PC-3 (cell line): ENCODE data around the gene KIF7. TPM values are rescaled to one million over a fixed set of nuclear protein-coding genes. Genes with fewer than 3 reads are reported as not detected.

Experiments used
- ATAC-seq: fragments of 200-7000 bp; cut with Tn5 transposase; 2 replicates; pipeline ENCODE4 v1.9.1; 2020; ENCODE audit warnings: mild to moderate bottlenecking, moderate library complexity
- BruUV-seq: library from RNA; stranded (reverse); fragments of 400-500 nt; replicated peaks from 2 replicates; lab custom pipeline; 2021; lab: Mats Ljungman, UMichigan
- CTCF ChIA-PET: fragments of 300-600 bp; sonication (Branson Sonifier 250); formaldehyde crosslinking; loops from one replicate; lab custom pipeline; 2022; ENCODE audit warnings: antibody characterized with exemption; lab: Charles Lee
- POLR2A ChIA-PET: fragments of 300-600 bp; sonication (Branson Sonifier 250); formaldehyde crosslinking; loops from one replicate; lab custom pipeline; 2022; ENCODE audit warnings: antibody characterized with exemption; ENCODE audit not compliant: unreplicated experiment; lab: Charles Lee
- DNase-seq: peaks from one replicate; pipeline ENCODE4 v3.0.0-alpha.2; 2015
- H2AFZ ChIP-seq: fragments of 300-600 bp; sonication (generic); 2 replicates; pipeline ENCODE4 v1.6.0; 2016; ENCODE audit warnings: antibody characterized with exemption, low read length
- H3F3A ChIP-seq: fragments of 300-600 bp; sonication (generic); one replicate; pipeline ENCODE4 v1.6.0; 2017; ENCODE audit warnings: antibody characterized with exemption, low read length, control low read depth, mild to moderate bottlenecking; ENCODE audit not compliant: unreplicated experiment
- H3K27ac ChIP-seq: fragments of 300-600 bp; sonication (generic); 2 replicates; pipeline ENCODE4 v1.5.1; 2016; ENCODE audit warnings: mild to moderate bottlenecking, low read length
- H3K27me3 ChIP-seq: fragments of 300-600 bp; sonication (generic); 2 replicates; pipeline ENCODE4 v1.6.1; 2016; ENCODE audit warnings: low read length, mixed read lengths
- H3K36me3 ChIP-seq: fragments of 300-600 bp; sonication (generic); 2 replicates; pipeline ENCODE4 v1.6.1; 2016; ENCODE audit warnings: low read depth, mixed run types, low read length, mixed read lengths
- H3K4me1 ChIP-seq: fragments of 300-600 bp; sonication (generic); 2 replicates; pipeline ENCODE4 v1.5.1; 2016; ENCODE audit warnings: low read length; ENCODE audit not compliant: insufficient read depth
- H3K4me2 ChIP-seq: fragments of 300-600 bp; sonication (generic); 2 replicates; pipeline ENCODE4 v1.6.0; 2016; ENCODE audit warnings: low read length
- H3K4me3 ChIP-seq: fragments of 300-600 bp; sonication (generic); 2 replicates; pipeline ENCODE4 v1.5.1; 2016; ENCODE audit warnings: mild to moderate bottlenecking, low read length, mixed read lengths
- H3K79me2 ChIP-seq: fragments of 300-600 bp; sonication (generic); 2 replicates; pipeline ENCODE4 v1.6.1; 2017; ENCODE audit warnings: low read length, mixed read lengths
- H3K9ac ChIP-seq: fragments of 300-600 bp; sonication (generic); 2 replicates; pipeline ENCODE4 v1.6.0; 2016; ENCODE audit warnings: mild to moderate bottlenecking, low read length
- H3K9me2 ChIP-seq: fragments of 300-600 bp; sonication (generic); replicated peaks from 2 replicates; pipeline ENCODE4 v1.6.1; 2016; ENCODE audit warnings: mixed run types, low read length, mixed read lengths
- H3K9me3 ChIP-seq: fragments of 300-600 bp; sonication (generic); 2 replicates; pipeline ENCODE4 v1.6.1; 2016; ENCODE audit warnings: low read length, mixed read lengths
- H4K20me1 ChIP-seq: fragments of 300-600 bp; sonication (generic); 2 replicates; pipeline ENCODE4 v1.6.1; 2016; ENCODE audit warnings: low read length, mixed read lengths
- EZH2 ChIP-seq: fragments of 300-600 bp; sonication (generic); IDR thresholded peaks from one replicate; pipeline ENCODE4 v1.6.1; 2017; ENCODE audit warnings: antibody characterized with exemption, mild to moderate bottlenecking, low read length; ENCODE audit not compliant: unreplicated experiment
- EZH2phosphoT487 ChIP-seq: fragments of 300-600 bp; sonication (generic); IDR thresholded peaks from 2 replicates; pipeline ENCODE4 v1.6.1; 2018; ENCODE audit warnings: mild to moderate bottlenecking, antibody characterized with exemption, low read length, borderline replicate concordance
- intact Hi-C: fragments of 100-400 bp; cut with micrococcal nuclease; formaldehyde crosslinking; loops from 2 replicates; pipeline ENCODE4 v1.9.0; 2023
- total RNA-seq: library from RNA; depleted of rRNA; stranded (reverse); fragments of >200 nt; gene quantifications from 2 replicates; pipeline ENCODE4 v1.2.3, GENCODE V29; 2014
- TF ChIP-seq, protein P1 (sequence below): fragments of 300-600 bp; sonication (generic); conservative IDR thresholded peaks from 2 replicates; pipeline ENCODE4 v1.5.1; 2017; ENCODE audit warnings: antibody characterized with exemption, low read depth, mild to moderate bottlenecking, low read length

KIF7 gene
- total RNA-seq, 1 experiment from 2014 or later: 18.8 TPM

GRCh38 chr15:89679212-89679611, 23.9 kb upstream of the KIF7 start, which contains the start of gene PLIN1:
PLIN1 (minus strand) TSS chr15:89679367; CDS start chr15:89677489, 1,878 bp downstream.
- Histone ChIP-seq H4K20me1 (no peaks in the 10 kb centered on the region), H3K27me3 (no peaks in the 10 kb centered on the region), H3K79me2 (no peaks in the 10 kb centered on the region), H3F3A (no peaks in the 10 kb centered on the region), H3K4me1 (peaks cover 24% of the 10 kb centered on the region), H3K9me2 (no peaks in the 10 kb centered on the region), H3K4me2 (peak within 1 kb of the TSS; percentile 54), H3K9me3 (no peaks in the 10 kb centered on the region), H3K27ac (peak within 1 kb of the TSS; percentile 54), H3K4me3 (no peak within 1 kb of the TSS), H3K9ac (no peak within 1 kb of the TSS), H3K36me3 (peaks cover under 1% of the 10 kb centered on the region; the same call in 1 of the 2 replicates), H2AFZ (no peak within 1 kb of the TSS)
- intact Hi-C loops: no loop called here
- DNase-seq (no peak), ATAC-seq (no peak)
- ChIA-PET CTCF (no interaction called here), POLR2A (no interaction called here)
- TF ChIP-seq, protein P1, sequence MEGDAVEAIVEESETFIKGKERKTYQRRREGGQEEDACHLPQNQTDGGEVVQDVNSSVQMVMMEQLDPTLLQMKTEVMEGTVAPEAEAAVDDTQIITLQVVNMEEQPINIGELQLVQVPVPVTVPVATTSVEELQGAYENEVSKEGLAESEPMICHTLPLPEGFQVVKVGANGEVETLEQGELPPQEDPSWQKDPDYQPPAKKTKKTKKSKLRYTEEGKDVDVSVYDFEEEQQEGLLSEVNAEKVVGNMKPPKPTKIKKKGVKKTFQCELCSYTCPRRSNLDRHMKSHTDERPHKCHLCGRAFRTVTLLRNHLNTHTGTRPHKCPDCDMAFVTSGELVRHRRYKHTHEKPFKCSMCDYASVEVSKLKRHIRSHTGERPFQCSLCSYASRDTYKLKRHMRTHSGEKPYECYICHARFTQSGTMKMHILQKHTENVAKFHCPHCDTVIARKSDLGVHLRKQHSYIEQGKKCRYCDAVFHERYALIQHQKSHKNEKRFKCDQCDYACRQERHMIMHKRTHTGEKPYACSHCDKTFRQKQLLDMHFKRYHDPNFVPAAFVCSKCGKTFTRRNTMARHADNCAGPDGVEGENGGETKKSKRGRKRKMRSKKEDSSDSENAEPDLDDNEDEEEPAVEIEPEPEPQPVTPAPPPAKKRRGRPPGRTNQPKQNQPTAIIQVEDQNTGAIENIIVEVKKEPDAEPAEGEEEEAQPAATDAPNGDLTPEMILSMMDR: no peak
- TF ChIP-seq EZH2 (no peak), EZH2phosphoT487 (no peak)
- no TSS peak for BruUV-seq

GRCh38 chr15:89677381-89677780, 22.1 kb upstream of the KIF7 start:
- Histone ChIP-seq H3K9me3 (no peaks in the 10 kb centered on the region), H3K27me3 (no peaks in the 10 kb centered on the region), H3F3A (no peaks in the 10 kb centered on the region), H3K9ac (no peak overlapping the region), H3K9me2 (no peaks in the 10 kb centered on the region), H3K79me2 (no peaks in the 10 kb centered on the region), H2AFZ (no peak overlapping the region), H4K20me1 (no peaks in the 10 kb centered on the region), H3K4me2 (no peak overlapping the region), H3K27ac (no peak overlapping the region), H3K4me1 (peaks cover 24% of the 10 kb centered on the region), H3K36me3 (no peaks in the 10 kb centered on the region), H3K4me3 (no peak overlapping the region)
- no peak for TF ChIP-seq EZH2
- no peak for TF ChIP-seq EZH2phosphoT487
- TF ChIP-seq, protein P1: no peak
- ChIA-PET POLR2A (no interaction called here), CTCF (no interaction called here)
- BruUV-seq: no TSS peak
- intact Hi-C loops: no loop called here
- ATAC-seq (no peak), DNase-seq (no peak)

DNA sequence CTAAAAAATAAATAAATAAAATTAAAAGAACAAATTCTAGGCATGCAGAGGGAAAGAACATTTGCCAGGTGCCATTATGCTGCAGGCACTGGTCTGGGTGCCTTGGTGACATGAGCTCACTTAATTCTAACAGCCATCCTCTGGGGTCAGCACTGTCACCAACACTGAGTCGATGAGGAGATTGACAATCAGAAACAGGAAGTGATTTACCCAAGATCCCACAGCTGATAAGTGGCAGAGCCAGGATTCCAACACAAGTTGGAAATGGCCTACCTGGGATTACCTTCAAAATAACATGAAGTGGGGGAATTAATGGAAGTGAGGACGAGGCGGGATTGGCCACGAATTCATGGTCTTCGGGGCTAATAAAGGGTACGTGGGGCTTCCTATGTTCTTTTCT, 20.3 kb upstream of the KIF7 start:
- no peaks in the 10 kb centered on the region for H3K27me3 ChIP-seq
- H3K79me2 ChIP-seq: no peaks in the 10 kb centered on the region
- no peak overlapping the region for H3K27ac ChIP-seq
- H3K9me3 ChIP-seq: no peaks in the 10 kb centered on the region
- DNase-seq (no peak), ATAC-seq (no peak)
- CTCF ChIA-PET: no interaction called here
- no peak overlapping the region for H3K9ac ChIP-seq
- H3K4me3 ChIP-seq: no peak overlapping the region
- peaks cover 11% of the 10 kb centered on the region for H3K4me1 ChIP-seq
- H3K9me2 ChIP-seq: no peaks in the 10 kb centered on the region
- intact Hi-C loops: no loop called here
- no peaks in the 10 kb centered on the region for H3K36me3 ChIP-seq
- TF ChIP-seq, protein P1: no peak
- no peak for TF ChIP-seq EZH2phosphoT487
- TF ChIP-seq EZH2: no peak
- no TSS peak for BruUV-seq
- H3K4me2 ChIP-seq: no peak overlapping the region
- POLR2A ChIA-PET: no interaction called here
- no peaks in the 10 kb centered on the region for H3F3A ChIP-seq
- H4K20me1 ChIP-seq: no peaks in the 10 kb centered on the region
- H2AFZ ChIP-seq: no peak overlapping the region
